Neural cell (in vitro differentiated cells): ENCODE results near the gene DLG4. TPM values are rescaled to one million over a fixed set of nuclear protein-coding genes. Genes with fewer than 3 reads are reported as not detected.
"Not testable (repeated sequence)": the region's sequence is repeated elsewhere in the genome, so short reads cannot be mapped to it uniquely, and the experiment has no call there.

Source experiments
- H2AFZ ChIP-seq: fragments of 200-600, 300-800 bp; sonication (generic), shearing (Covaris generic); 2 replicates; pipeline ENCODE4 v1.6.0; 2014; ENCODE audit warnings: low read depth, mild to moderate bottlenecking, antibody characterized with exemption, low read length, moderate library complexity
- H3F3A ChIP-seq: fragments of 200-600 bp; shearing (Covaris generic); 2 replicates; pipeline ENCODE4 v1.6.1; 2016; ENCODE audit warnings: mild to moderate bottlenecking, moderate library complexity, mixed read lengths, antibody characterized with exemption, low read length; ENCODE audit not compliant: insufficient read depth, poor library complexity, severe bottlenecking
- H3K27ac ChIP-seq: fragments of 200-600, 300-800 bp; sonication (generic), shearing (Covaris generic); 2 replicates; pipeline ENCODE4 v1.5.1; 2014; ENCODE audit warnings: mild to moderate bottlenecking, low read length, moderate library complexity
- H3K27me3 ChIP-seq: fragments of 300-800, 200-600 bp; sonication (generic), shearing (Covaris generic); 2 replicates; pipeline ENCODE4 v1.6.0; 2014; ENCODE audit warnings: mild to moderate bottlenecking, low read depth, low read length, moderate library complexity; ENCODE audit not compliant: insufficient read depth
- H3K36me3 ChIP-seq: fragments of 300-800, 200-600 bp; sonication (generic), shearing (Covaris generic); 2 replicates; pipeline ENCODE4 v1.5.1; 2014; ENCODE audit warnings: mild to moderate bottlenecking, antibody characterized with exemption, low read length, moderate library complexity; ENCODE audit not compliant: insufficient read depth
- H3K4me2 ChIP-seq: fragments of 300-800, 200-600 bp; sonication (generic), shearing (Covaris generic); 2 replicates; pipeline ENCODE4 v1.6.0; 2014; ENCODE audit warnings: mild to moderate bottlenecking, low read length
- H3K4me3 ChIP-seq: fragments of 300-800, 200-600 bp; sonication (generic), shearing (Covaris generic); 2 replicates; pipeline ENCODE4 v1.5.1; 2014; ENCODE audit warnings: mild to moderate bottlenecking, low read length, moderate library complexity
- H3K79me2 ChIP-seq: fragments of 200-600 bp; shearing (Covaris generic); replicated peaks from 2 replicates; pipeline ENCODE4 v1.6.0; 2014; ENCODE audit warnings: mild to moderate bottlenecking, low read length, moderate library complexity; ENCODE audit not compliant: insufficient read depth
- H3K9ac ChIP-seq: fragments of 300-800, 200-600 bp; sonication (generic), shearing (Covaris generic); 2 replicates; pipeline ENCODE4 v1.6.1; 2016; ENCODE audit warnings: mild to moderate bottlenecking, low read length, mixed read lengths
- H3K9me2 ChIP-seq: fragments of 200-600 bp; shearing (Covaris generic); 2 replicates; pipeline ENCODE4 v1.6.1; 2016; ENCODE audit warnings: mild to moderate bottlenecking, low read length, mixed read lengths; ENCODE audit not compliant: insufficient read depth
- H3K9me3 ChIP-seq: fragments of 200-600, 300-800 bp; sonication (generic), shearing (Covaris generic); 2 replicates; pipeline ENCODE4 v1.6.1; 2016; ENCODE audit warnings: mild to moderate bottlenecking, mixed run types, low read length, moderate library complexity, mixed read lengths
- H4K20me1 ChIP-seq: fragments of 200-600 bp; shearing (Covaris generic); 2 replicates; pipeline ENCODE4 v1.6.1; 2016; ENCODE audit warnings: mild to moderate bottlenecking, mixed run types; ENCODE audit not compliant: insufficient read depth
- EP300 ChIP-seq: fragments of 450-650 bp; conservative IDR thresholded peaks from 2 replicates; pipeline ENCODE4 v1.6.1; 2014; ENCODE audit warnings: antibody characterized with exemption, mild to moderate bottlenecking, moderate library complexity; ENCODE audit not compliant: poor library complexity, severe bottlenecking
- EZH2 ChIP-seq: fragments of 200-600, 300-800 bp; shearing (Covaris generic), sonication (generic); IDR thresholded peaks from 2 replicates; pipeline ENCODE4 v1.6.1; 2014; ENCODE audit warnings: antibody characterized with exemption, low read length, borderline replicate concordance, mild to moderate bottlenecking; ENCODE audit not compliant: insufficient read depth, poor library complexity, severe bottlenecking
- MXI1 ChIP-seq: fragments of 450-650 bp; conservative IDR thresholded peaks from 2 replicates; pipeline ENCODE4 v1.6.1; 2014; ENCODE audit warnings: antibody characterized with exemption, mild to moderate bottlenecking; ENCODE audit not compliant: poor library complexity, severe bottlenecking
- POLR2AphosphoS5 ChIP-seq: IDR thresholded peaks from 2 replicates; pipeline ENCODE4 v1.6.1; 2012
- RAD21 ChIP-seq: fragments of 450-650 bp; conservative IDR thresholded peaks from 2 replicates; pipeline ENCODE4 v1.6.1; 2014; ENCODE audit warnings: antibody characterized with exemption, mild to moderate bottlenecking, moderate library complexity
- REST ChIP-seq: IDR thresholded peaks from 2 replicates; pipeline ENCODE4 v1.6.1; 2012; ENCODE audit warnings: borderline replicate concordance
- SMC3 ChIP-seq: fragments of 450-650 bp; conservative IDR thresholded peaks from 2 replicates; pipeline ENCODE4 v1.6.1; 2014; ENCODE audit warnings: antibody characterized with exemption, mild to moderate bottlenecking, moderate library complexity; ENCODE audit not compliant: poor library complexity
- TAF1 ChIP-seq: IDR thresholded peaks from 2 replicates; pipeline ENCODE4 v1.6.1; 2012; ENCODE audit warnings: low read depth
- polyA plus RNA-seq: library from polyadenylated mRNA; depleted of rRNA; stranded (reverse); fragments of >200 nt; gene quantifications from 2 replicates; pipeline ENCODE4 v1.2.3, GENCODE V29; 2014
- TF ChIP-seq, protein P1 (sequence below): fragments of 450-650 bp; IDR thresholded peaks from 2 replicates; pipeline ENCODE4 v1.5.1; 2014; ENCODE audit warnings: antibody characterized with exemption, mild to moderate bottlenecking, moderate library complexity; ENCODE audit not compliant: poor library complexity, severe bottlenecking

Gene DLG4
- polyA plus RNA-seq, 1 donor from 2014 or later: 126 TPM

- not testable (repeated sequence) for H3K27me3 ChIP-seq, H3K36me3 ChIP-seq, H3K79me2 ChIP-seq, H3K4me3 ChIP-seq, H3K27ac ChIP-seq, H2AFZ ChIP-seq, H3K9me3 ChIP-seq, H3K9ac ChIP-seq, H4K20me1 ChIP-seq, H3F3A ChIP-seq, H3K9me2 ChIP-seq, H3K4me2 ChIP-seq
Measured at GRCh38 chr17:7182101-7182500, 37.5 kb downstream of the DLG4 start.

- Histone ChIP-seq H2AFZ (peak within 1 kb of the TSS; percentile 73), H3F3A (no peaks in the 10 kb centered on the region), H4K20me1 (no peaks in the 10 kb centered on the region), H3K4me2 (peak within 1 kb of the TSS; percentile 33), H3K79me2 (peaks cover 5% of the 10 kb centered on the region), H3K9me2 (no peaks in the 10 kb centered on the region), H3K27me3 (no peaks in the 10 kb centered on the region), H3K27ac (peak within 1 kb of the TSS; percentile 93), H3K4me3 (peak within 1 kb of the TSS; percentile 82), H3K9ac (peak within 1 kb of the TSS; percentile 95), H3K9me3 (no peaks in the 10 kb centered on the region), H3K36me3 (no peaks in the 10 kb centered on the region)
- TF ChIP-seq EZH2: no peak
- TF ChIP-seq, protein P1, sequence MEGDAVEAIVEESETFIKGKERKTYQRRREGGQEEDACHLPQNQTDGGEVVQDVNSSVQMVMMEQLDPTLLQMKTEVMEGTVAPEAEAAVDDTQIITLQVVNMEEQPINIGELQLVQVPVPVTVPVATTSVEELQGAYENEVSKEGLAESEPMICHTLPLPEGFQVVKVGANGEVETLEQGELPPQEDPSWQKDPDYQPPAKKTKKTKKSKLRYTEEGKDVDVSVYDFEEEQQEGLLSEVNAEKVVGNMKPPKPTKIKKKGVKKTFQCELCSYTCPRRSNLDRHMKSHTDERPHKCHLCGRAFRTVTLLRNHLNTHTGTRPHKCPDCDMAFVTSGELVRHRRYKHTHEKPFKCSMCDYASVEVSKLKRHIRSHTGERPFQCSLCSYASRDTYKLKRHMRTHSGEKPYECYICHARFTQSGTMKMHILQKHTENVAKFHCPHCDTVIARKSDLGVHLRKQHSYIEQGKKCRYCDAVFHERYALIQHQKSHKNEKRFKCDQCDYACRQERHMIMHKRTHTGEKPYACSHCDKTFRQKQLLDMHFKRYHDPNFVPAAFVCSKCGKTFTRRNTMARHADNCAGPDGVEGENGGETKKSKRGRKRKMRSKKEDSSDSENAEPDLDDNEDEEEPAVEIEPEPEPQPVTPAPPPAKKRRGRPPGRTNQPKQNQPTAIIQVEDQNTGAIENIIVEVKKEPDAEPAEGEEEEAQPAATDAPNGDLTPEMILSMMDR: no peak
- TF ChIP-seq REST: no peak
- TF ChIP-seq TAF1: no peak
- no peak for TF ChIP-seq POLR2AphosphoS5
- no peak for TF ChIP-seq EP300
- no peak for TF ChIP-seq SMC3
- no peak for TF ChIP-seq RAD21
- no peak for TF ChIP-seq MXI1
Measured at GRCh38 chr17:7179317-7180254, 40.0 kb downstream of the DLG4 start, which contains the start of gene ASGR1. TSS of gene ASGR1 (minus strand) at chr17:7179370. CDS start at chr17:7178563, 807 bp downstream.
